Activated T-cell treated with anti-CD3 and anti-CD28 coated beads, Interleukin-2, amount 50 U/mL, for 24 hours (primary cell): ENCODE data around the gene FANCG.

Experiments
- DNase-seq: peaks from one replicate; pipeline ENCODE4 v3.0.0-alpha.2; 2020
- H3K27ac Mint-ChIP-seq: 2 replicates; pipeline ENCODE4 v1.8.0; 2020; ENCODE audit warnings: mild to moderate bottlenecking, mixed read lengths
- H3K27me3 Mint-ChIP-seq: 2 replicates; pipeline ENCODE4 v1.8.0; 2020; ENCODE audit warnings: mixed read lengths
- H3K36me3 Mint-ChIP-seq: 2 replicates; pipeline ENCODE4 v1.8.0; 2020; ENCODE audit warnings: low read depth, mixed read lengths
- H3K4me1 Mint-ChIP-seq: 2 replicates; pipeline ENCODE4 v1.8.0; 2020; ENCODE audit warnings: low read depth, mixed read lengths
- H3K4me3 Mint-ChIP-seq: 2 replicates; pipeline ENCODE4 v1.8.0; 2020; ENCODE audit warnings: mild to moderate bottlenecking, moderate library complexity, mixed read lengths
- H3K9me3 Mint-ChIP-seq: 2 replicates; pipeline ENCODE4 v1.8.0; 2020; ENCODE audit warnings: mixed read lengths

Gene FANCG

DNA sequence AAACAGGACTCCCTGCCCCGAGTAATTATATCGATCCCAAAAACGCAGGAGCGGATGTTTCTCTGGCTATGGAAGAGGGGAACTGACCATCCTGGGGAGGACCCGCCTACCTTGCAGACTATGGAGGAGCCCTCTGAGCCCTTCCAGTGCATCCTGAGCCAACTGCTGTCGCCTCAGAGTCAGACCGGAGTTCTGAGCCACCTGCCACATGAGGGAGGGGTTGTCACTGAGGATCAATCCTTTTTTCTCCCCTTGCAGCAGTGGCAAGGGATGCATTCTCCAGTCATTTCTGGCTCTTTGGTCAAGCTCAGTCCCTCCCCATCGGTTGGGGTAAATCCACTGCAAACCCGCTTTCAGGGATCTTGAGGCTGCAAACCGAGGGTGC is 709 bp downstream of the FANCG start:
- Mint-ChIP-seq H3K4me3 (peak overlapping the region; percentile 89), H3K27me3 (no peaks in the 10 kb centered on the region), H3K9me3 (no peaks in the 10 kb centered on the region), H3K4me1 (peaks cover 27% of the 10 kb centered on the region), H3K36me3 (peaks cover 59% of the 10 kb centered on the region), H3K27ac (peak overlapping the region; percentile 96)
- no peak for DNase-seq

DNA sequence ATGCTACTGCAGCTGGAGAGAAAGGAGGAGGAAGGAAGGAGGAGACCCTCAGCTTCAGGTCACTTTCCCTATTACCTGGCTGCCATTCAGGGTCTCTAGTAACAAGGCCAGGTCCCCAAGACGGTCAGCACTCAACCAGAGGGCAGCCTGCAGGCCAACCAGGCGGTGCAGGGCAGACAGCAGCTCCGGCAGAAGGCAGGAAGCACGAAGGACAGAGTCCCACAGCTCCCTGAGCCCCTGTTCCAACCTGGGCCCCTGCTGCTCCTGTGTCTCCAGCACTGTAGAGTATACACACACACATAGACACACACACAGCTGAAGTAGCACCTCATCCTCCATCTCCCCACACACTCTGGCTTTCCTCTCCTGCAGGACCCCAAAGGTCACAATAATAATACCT is 1.7 kb downstream of the FANCG start:
- peaks cover 68% of the 10 kb centered on the region for H3K36me3 Mint-ChIP-seq
- H3K4me3 Mint-ChIP-seq = peak overlapping the region; percentile 89
- DNase-seq = no peak
- H3K27me3 Mint-ChIP-seq = no peaks in the 10 kb centered on the region
- H3K27ac Mint-ChIP-seq = peak overlapping the region; percentile 12
- H3K4me1 Mint-ChIP-seq = peaks cover 37% of the 10 kb centered on the region
- H3K9me3 Mint-ChIP-seq = no peaks in the 10 kb centered on the region

DNA sequence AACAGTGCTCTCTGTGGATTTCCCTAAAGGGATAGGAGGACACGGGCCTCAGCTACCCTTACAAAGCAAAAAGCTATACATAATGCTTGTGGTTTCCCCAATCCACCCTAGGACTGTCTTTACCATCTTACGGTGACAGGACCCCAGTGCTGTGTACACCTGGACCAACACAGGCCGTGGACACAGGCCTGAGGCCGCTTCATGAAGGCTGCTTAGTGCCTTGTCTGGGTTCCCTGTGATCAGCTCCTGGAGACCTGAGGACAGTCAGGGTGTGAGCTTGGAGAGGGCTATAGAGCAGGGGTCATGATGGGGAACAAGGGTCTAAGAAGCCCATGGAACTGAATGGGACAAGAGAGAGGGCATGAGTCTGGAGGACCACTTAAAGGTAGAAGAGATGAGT is 2.9 kb downstream of the FANCG start:
- H3K4me1 Mint-ChIP-seq = peaks cover 43% of the 10 kb centered on the region

DNA sequence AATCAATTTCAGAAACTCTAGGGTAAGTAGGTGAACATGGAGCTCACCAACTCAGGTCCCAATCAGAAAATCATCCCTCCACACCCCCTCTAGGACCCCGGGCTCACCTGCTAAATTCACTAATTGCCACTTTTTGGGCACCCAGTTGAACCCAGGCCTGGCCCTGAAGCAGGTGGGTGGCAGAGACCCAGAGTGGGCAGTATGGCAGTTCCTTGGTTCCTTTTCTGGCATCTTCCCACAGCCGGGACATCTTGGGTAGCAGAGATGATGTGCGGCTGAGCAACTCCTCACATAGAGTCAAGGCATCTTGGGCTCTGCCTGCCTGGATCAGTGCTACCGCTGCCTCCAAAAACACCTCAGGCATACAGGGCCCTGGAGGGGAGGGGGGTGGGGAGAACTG is 4.4 kb downstream of the FANCG start:
- peaks cover 90% of the 10 kb centered on the region for H3K36me3 Mint-ChIP-seq
- no peaks in the 10 kb centered on the region for H3K9me3 Mint-ChIP-seq
- H3K27ac Mint-ChIP-seq = no peak overlapping the region
- H3K4me3 Mint-ChIP-seq = no peak overlapping the region
- no peak for DNase-seq
- no peaks in the 10 kb centered on the region for H3K27me3 Mint-ChIP-seq
- H3K4me1 Mint-ChIP-seq = peaks cover 49% of the 10 kb centered on the region

More for the DNA sequence above, 2.9 kb downstream of the FANCG start:
- DNase-seq = no peak
- Mint-ChIP-seq H3K4me3 (no peak overlapping the region), H3K27ac (no peak overlapping the region), H3K36me3 (peaks cover 75% of the 10 kb centered on the region), H3K9me3 (no peaks in the 10 kb centered on the region), H3K27me3 (no peaks in the 10 kb centered on the region)

DNA sequence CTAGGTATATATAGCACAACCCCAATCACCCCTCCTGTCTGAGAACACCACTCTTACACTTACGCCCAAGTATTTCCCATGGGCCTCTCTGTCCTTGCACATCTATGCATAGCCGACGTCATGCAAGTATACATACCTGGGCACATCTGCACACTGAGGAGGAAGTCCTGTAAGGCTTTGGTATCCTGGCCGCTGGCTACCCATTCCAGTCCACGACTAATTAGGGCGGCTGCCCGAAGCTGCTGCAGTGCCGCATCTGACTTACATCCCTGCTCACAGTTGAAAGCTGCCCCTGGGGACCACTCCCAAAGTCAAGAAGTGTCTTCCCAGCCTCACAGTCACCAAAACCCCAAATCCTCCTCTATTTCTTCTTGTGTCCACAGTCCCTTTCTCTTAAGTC is 5.0 kb downstream of the FANCG start:
- H3K36me3 Mint-ChIP-seq = peaks cover 93% of the 10 kb centered on the region
- no peak overlapping the region for H3K27ac Mint-ChIP-seq
- H3K9me3 Mint-ChIP-seq = no peaks in the 10 kb centered on the region
- no peaks in the 10 kb centered on the region for H3K27me3 Mint-ChIP-seq
- no peak overlapping the region for H3K4me3 Mint-ChIP-seq
- H3K4me1 Mint-ChIP-seq = peaks cover 50% of the 10 kb centered on the region
- DNase-seq = no peak

DNA sequence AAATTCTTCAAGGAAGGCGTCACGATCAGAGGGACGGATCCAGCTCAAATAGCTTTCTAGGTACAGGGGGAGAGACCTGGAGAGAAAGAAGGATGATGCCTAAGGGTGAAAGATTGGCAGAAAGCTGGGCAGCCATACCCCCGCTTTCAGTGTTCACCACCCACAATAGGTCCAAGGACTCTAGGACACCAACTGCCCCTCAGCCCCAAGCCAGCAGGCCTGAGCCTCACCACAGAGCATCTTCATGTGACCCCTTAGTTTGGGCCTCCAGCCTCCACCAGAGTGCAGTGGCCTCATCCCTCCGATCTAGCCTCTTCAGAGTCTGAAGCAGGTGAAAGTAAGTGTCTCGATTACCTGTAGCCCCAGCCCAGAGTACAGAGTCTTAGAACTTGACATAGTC is 5.6 kb downstream of the FANCG start:
- Mint-ChIP-seq H3K4me3 (no peak overlapping the region), H3K36me3 (peaks cover 94% of the 10 kb centered on the region), H3K27me3 (no peaks in the 10 kb centered on the region), H3K27ac (peak overlapping the region; percentile 98), H3K9me3 (no peaks in the 10 kb centered on the region), H3K4me1 (peaks cover 57% of the 10 kb centered on the region)
- no peak for DNase-seq

DNA sequence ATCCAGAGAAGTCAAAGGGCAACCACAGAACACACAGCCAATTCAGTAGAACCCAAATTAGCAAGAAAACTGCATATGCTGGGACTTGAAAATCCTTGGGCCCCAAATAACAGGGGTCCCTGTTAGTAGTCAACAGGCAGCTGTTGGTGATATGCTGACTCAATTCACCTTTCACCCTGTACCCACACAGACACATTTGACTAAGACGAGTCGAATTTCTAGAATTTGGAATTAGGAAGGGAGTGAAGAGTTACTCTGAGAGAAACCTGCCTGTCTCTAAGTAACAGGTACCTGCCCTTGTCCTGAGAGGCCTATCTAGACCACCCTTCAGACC is 6.5 kb downstream of the FANCG start:
- peaks cover 60% of the 10 kb centered on the region for H3K4me1 Mint-ChIP-seq
- peak overlapping the region; percentile 98 for H3K27ac Mint-ChIP-seq
- H3K9me3 Mint-ChIP-seq = no peaks in the 10 kb centered on the region
- H3K27me3 Mint-ChIP-seq = no peaks in the 10 kb centered on the region
- H3K36me3 Mint-ChIP-seq = peaks cover 94% of the 10 kb centered on the region
- no peak for DNase-seq
- H3K4me3 Mint-ChIP-seq = peak overlapping the region; percentile 95

DNA sequence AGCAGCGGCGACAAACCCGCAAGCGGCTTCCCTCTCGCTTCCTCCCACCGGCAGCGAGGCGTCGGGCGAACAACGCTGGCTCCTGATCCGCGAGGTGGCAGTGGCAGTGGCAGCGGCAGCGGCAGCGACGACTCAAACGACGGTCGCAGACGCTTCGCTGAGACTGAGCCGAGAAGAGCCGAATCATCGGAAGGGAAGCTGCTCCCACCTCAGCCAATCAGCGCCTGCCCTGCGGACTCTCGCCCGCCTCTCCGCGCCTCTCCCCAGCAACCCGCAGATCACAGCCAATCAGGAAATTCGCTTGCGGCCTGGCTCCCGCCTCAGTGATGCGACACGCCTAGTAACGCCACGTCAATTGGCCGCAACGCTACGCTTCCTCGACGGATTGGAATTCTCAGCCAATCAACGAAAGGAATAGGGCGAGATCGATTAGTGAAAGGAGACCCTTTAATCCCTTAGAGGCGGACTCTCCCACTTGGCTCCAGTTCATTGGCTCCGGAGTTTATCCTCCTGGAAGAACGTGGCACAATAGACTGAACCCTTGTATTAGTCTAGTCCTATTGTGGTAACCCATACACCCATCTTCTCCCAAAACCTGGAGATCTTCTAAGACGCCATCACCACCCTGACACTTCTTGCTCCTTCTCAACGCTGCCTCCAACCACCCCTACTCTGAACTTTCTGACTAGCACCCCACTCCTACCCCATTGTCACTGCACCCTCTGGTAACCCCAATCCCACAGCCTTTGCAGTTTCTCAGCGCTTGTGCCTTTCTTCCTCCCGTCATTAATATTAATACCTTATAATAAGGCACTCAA is 7.1 kb downstream of the FANCG start, which contains the start of gene VCP:
Gene VCP (minus strand): TSS at position 165 of the 818 bp plus-strand sequence. CDS start 272 bp downstream, outside the sequence.
- no peaks in the 10 kb centered on the region for H3K9me3 Mint-ChIP-seq
- H3K36me3 Mint-ChIP-seq = peaks cover 94% of the 10 kb centered on the region
- DNase-seq = peak; percentile 95
- H3K4me3 Mint-ChIP-seq = peak within 1 kb of the TSS; percentile 95
- peak within 1 kb of the TSS; percentile 98 for H3K27ac Mint-ChIP-seq
- H3K27me3 Mint-ChIP-seq = no peaks in the 10 kb centered on the region
- peaks cover 60% of the 10 kb centered on the region for H3K4me1 Mint-ChIP-seq

DNA sequence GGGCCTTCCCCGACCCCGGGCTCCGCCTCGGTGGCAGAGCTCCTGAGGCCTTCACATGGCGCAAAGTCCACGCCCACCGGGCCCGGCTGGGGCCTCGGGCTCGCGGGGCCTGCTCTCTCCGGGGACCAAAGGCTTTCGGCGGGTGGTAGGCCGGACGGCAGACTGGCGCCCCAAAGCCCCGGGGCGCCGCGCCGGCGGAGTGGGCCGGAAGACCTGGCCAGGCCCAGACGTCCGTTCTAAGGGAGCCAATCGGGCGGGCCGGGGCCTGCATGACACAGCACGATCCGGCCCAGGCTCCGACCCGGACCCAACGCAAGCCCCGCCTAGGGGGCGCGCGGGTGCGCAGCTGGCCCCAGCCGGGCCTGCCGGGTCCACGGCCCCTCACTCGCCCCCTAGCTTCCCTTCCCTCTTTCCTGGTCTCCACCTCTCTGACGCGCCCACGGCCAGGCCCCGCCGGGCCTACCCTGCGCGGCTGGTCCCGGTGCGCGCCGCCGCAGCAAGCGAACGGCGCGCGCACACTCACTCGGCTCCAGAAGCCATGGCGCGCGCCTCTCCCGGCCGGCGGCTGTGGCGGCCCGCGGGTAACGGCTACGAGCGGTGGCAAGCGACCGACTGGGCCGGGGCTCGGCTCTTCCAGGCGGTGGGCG is 7.8 kb downstream of the FANCG start:
- Mint-ChIP-seq H3K4me1 (peaks cover 62% of the 10 kb centered on the region), H3K27ac (peak overlapping the region; percentile 98), H3K27me3 (no peaks in the 10 kb centered on the region), H3K4me3 (peak overlapping the region; percentile 95), H3K9me3 (no peaks in the 10 kb centered on the region), H3K36me3 (peaks cover 94% of the 10 kb centered on the region)
- DNase-seq = peak; percentile 86

DNA sequence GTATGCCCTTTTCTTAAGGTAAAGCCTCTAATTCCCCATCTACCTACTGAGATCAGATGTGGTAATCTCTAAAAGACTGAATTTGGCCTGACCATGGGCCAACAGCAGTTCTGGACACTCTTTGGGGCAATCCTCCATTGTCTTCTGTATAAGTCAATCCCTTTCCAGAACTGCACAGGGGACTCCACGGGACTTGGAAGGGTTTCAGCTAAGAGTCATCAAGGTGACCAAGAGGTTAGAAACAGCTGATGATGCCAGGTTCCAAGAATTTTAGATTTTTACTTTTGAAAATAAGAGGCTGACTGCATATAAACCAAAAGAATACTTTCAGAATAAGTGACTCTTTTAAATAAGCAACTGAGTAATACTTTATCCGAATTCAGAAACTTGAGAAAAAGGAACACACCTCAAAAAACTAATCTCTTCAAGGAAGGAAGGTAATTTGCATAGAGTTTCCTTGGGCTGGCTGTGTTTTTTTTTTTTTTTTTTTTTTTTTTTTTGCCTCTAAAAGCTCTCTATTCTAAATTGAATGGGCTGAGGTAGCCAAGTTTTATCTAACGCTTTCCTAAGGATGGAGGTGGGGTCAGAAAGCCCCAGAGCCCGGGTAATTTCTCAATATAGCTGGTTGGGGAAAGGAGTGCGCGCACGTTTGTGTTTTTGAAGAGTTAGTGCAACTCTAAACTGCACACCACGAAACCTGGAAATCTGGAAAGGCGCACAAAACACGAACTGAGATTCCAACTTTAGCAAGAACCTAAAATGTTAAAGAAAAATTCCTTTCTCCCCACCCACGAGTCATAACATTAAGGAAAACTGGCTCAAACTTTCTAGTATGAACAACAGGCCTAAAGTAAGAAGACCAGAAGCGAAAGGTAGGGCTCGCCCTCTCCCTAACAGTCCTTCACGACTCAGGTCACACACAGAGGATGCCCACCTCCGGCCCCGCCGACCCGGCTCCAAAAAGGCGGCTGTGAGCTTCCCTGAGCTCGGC is 8.6 kb downstream of the FANCG start:
- Mint-ChIP-seq H3K36me3 (peaks cover 94% of the 10 kb centered on the region), H3K4me1 (peaks cover 65% of the 10 kb centered on the region), H3K27me3 (no peaks in the 10 kb centered on the region), H3K27ac (peak overlapping the region; percentile 98), H3K9me3 (no peaks in the 10 kb centered on the region), H3K4me3 (peak overlapping the region; percentile 95)
- no peak for DNase-seq

DNA sequence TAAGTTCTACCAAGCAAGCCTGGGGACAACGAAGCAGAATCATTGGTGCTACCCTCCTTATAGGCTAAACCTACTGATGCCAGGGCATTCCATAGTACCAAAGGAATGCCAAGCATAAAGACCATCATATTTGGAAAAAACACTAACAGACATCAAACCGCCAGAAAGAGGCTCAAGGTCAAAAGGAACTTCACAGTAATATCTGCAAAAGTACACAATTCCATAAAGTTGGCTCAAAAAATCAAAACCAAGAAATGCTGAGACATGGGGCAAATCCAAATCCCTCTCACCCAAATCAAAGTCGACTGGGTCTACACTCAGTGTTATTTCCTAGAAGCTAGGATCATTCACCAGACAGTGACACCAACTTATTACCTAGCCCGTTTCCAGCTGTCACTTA is 10.7 kb downstream of the FANCG start:
- peaks cover 66% of the 10 kb centered on the region for H3K4me1 Mint-ChIP-seq

DNA sequence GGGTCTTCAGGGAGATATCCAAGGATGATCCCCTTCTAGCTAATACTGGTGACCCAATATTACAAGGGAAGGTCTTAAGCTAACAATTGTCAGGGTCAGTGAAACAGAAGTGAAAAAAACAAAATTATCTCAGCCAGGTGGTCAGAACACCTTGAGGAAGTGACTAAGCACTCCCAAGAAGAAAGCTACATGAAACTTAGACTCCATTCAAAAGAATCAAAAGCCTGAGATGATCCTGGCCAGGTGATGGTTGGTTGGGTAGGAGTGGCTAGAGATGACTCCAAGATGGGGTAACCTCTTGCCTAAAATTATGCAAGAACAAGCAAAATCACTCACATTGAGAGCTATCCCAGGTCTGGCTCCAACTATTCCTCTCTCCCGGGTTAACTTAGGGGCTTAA is 12.7 kb downstream of the FANCG start:
- H3K4me3 Mint-ChIP-seq = no peak overlapping the region
- H3K36me3 Mint-ChIP-seq = peaks cover 97% of the 10 kb centered on the region
- no peak for DNase-seq
- H3K9me3 Mint-ChIP-seq = no peaks in the 10 kb centered on the region
- H3K27me3 Mint-ChIP-seq = no peaks in the 10 kb centered on the region
- H3K4me1 Mint-ChIP-seq = peaks cover 50% of the 10 kb centered on the region
- H3K27ac Mint-ChIP-seq = peak overlapping the region; percentile 11

More for the DNA sequence above, 10.7 kb downstream of the FANCG start:
- peak overlapping the region; percentile 95 for H3K4me3 Mint-ChIP-seq
- no peaks in the 10 kb centered on the region for H3K27me3 Mint-ChIP-seq
- no peaks in the 10 kb centered on the region for H3K9me3 Mint-ChIP-seq
- peak overlapping the region; percentile 85 for H3K27ac Mint-ChIP-seq
- peaks cover 93% of the 10 kb centered on the region for H3K36me3 Mint-ChIP-seq
- no peak for DNase-seq

DNA sequence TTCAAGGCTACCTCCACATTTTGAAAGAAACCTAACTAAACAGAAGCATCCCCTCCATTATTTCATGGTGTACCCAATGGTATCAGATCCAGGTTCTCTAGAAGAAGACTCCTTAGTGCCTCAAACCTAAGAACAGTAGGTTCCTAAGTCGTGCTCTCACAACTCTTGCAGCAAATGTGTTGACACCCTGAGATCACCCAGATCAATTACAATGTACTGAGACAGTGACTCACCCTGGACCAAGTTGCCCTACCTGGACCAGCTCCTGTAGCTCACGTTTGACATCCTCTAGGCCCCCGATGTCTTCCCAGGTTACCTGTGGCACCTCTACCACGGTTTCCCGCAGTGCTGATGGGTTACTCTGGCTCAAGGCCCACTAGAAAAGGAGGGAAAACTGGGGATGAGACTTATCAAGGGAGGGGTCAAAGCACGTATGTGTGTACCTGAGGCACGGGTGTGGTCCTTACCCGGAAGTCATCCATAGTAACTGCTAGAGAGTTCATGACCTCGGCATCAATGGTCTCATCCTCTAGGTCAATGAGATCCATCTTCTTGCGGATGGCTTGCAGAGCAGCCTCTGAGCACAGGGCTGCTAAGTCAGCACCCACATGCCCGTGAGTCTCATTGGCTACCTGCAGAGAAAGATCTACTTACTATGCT is 19.1 kb downstream of the FANCG start:
- Mint-ChIP-seq H3K27me3 (no peaks in the 10 kb centered on the region), H3K4me3 (no peak overlapping the region), H3K36me3 (peaks cover 97% of the 10 kb centered on the region), H3K9me3 (no peaks in the 10 kb centered on the region), H3K27ac (peak overlapping the region; percentile 73), H3K4me1 (peaks cover 4% of the 10 kb centered on the region)
- peak; percentile 21 for DNase-seq

DNA sequence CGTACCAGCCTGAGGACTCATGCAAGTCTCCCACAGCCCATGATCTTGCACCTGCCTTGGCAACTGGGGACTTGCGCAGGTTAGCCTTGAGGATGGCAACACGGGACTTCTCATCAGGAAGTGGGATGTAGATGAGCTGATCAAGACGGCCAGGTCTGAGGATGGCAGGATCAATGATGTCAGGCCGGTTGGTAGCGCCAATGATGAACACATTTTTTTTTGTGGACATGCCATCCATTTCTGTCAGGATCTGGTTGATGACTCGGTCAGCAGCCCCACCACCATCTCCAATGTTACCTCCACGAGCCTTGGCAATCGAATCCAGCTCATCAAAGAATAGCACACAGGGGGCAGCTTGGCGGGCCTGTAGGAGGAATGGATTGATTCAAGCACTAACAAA is 20.3 kb downstream of the FANCG start:
- no peak for DNase-seq
- Mint-ChIP-seq H3K4me3 (no peak overlapping the region), H3K9me3 (no peaks in the 10 kb centered on the region), H3K27me3 (no peaks in the 10 kb centered on the region), H3K36me3 (peaks cover 97% of the 10 kb centered on the region), H3K27ac (peak overlapping the region; percentile 4), H3K4me1 (no peaks in the 10 kb centered on the region)
